Adipocyte (in vitro differentiated cells): ENCODE data around the gene DARS1.
"Not testable (repeated sequence)": the region's sequence is repeated elsewhere in the genome, so short reads cannot be mapped to it uniquely, and the experiment has no call there.

Source experiments
- DNase-seq: peaks from one replicate; pipeline ENCODE4 v3.0.0-alpha.2; 2015; ENCODE audit warnings: low read depth
- H3K27me3 ChIP-seq: replicated peaks from 2 replicates; pipeline ENCODE4 v1.7.0; 2013; ENCODE audit warnings: mild to moderate bottlenecking, low read length, moderate library complexity; ENCODE audit not compliant: control insufficient read depth, insufficient read depth
- H3K36me3 ChIP-seq: 2 replicates; pipeline ENCODE4 v1.7.0; 2013; ENCODE audit warnings: low read length, mild to moderate bottlenecking, moderate library complexity; ENCODE audit not compliant: control insufficient read depth, insufficient read depth, severe bottlenecking
- H3K4me1 ChIP-seq: 2 replicates; pipeline ENCODE4 v1.7.0; 2013; ENCODE audit warnings: mild to moderate bottlenecking, low read length, moderate library complexity; ENCODE audit not compliant: control insufficient read depth, insufficient read depth
- H3K4me3 ChIP-seq: 2 replicates; pipeline ENCODE4 v1.7.0; 2013; ENCODE audit warnings: mild to moderate bottlenecking, low read length, moderate library complexity
- H3K9ac ChIP-seq: 2 replicates; pipeline ENCODE4 v1.7.0; 2013; ENCODE audit warnings: mild to moderate bottlenecking, low read length, moderate library complexity
- H3K9me3 ChIP-seq: 2 replicates; pipeline ENCODE4 v1.7.0; 2013; ENCODE audit warnings: mild to moderate bottlenecking, low read length, moderate library complexity; ENCODE audit not compliant: control insufficient read depth

Gene DARS1

DNA sequence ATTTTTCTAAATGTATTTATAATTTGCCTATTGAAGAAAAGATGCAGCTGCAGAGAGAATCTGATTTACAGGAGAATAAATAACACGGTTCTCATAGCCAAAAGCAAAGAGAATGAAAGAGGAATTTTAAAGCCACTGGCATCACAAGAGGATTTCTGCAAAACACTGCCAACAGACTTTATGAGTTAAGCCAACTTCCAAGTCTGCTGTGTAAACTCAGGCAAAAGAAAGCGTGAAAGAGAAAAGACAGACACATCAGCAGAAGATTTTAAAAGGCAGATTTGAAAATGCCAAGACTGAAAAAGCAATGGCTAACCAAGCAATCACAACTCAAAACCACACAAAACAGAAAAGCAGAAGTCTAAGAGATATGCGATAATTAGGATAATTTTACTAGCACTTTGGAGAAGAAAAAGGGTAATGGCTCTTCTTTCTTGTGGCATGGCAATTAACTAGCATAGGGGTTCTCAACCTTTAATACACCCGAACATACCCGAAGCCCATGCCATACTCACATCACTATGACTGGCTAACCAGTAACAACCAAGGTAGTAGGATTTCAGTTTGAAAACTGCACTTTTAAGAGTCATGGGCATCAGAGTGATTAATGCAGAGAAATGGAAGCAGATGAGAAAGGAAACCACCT lies 4.9 kb downstream of the DARS1 start:
- Histone ChIP-seq H3K4me1 (peaks cover 12% of the 10 kb centered on the region), H3K36me3 (peaks cover 62% of the 10 kb centered on the region), H3K9me3 (no peaks in the 10 kb centered on the region), H3K9ac (no peak overlapping the region), H3K27me3 (no peaks in the 10 kb centered on the region), H3K4me3 (no peak overlapping the region)
- no peak for DNase-seq

GRCh38 chr2:135975702-135976101 lies 9.7 kb downstream of the DARS1 start:
- peaks cover 56% of the 10 kb centered on the region for H3K36me3 ChIP-seq
- no peak overlapping the region for H3K9ac ChIP-seq
- no peak overlapping the region for H3K4me3 ChIP-seq

GRCh38 chr2:135974036-135974435 lies 11.4 kb downstream of the DARS1 start:
- peaks cover 39% of the 10 kb centered on the region for H3K36me3 ChIP-seq
- no peaks in the 10 kb centered on the region for H3K27me3 ChIP-seq
- H3K9ac ChIP-seq = no peak overlapping the region
- no peak overlapping the region for H3K4me3 ChIP-seq
- peak; percentile 45 for DNase-seq
- H3K9me3 ChIP-seq = no peaks in the 10 kb centered on the region
- H3K4me1 ChIP-seq = no peaks in the 10 kb centered on the region

More at GRCh38 chr2:135975702-135976101, 9.7 kb downstream of the DARS1 start:
- Histone ChIP-seq H3K9me3 (no peaks in the 10 kb centered on the region), H3K27me3 (no peaks in the 10 kb centered on the region), H3K4me1 (no peaks in the 10 kb centered on the region)
- DNase-seq = no peak

DNA sequence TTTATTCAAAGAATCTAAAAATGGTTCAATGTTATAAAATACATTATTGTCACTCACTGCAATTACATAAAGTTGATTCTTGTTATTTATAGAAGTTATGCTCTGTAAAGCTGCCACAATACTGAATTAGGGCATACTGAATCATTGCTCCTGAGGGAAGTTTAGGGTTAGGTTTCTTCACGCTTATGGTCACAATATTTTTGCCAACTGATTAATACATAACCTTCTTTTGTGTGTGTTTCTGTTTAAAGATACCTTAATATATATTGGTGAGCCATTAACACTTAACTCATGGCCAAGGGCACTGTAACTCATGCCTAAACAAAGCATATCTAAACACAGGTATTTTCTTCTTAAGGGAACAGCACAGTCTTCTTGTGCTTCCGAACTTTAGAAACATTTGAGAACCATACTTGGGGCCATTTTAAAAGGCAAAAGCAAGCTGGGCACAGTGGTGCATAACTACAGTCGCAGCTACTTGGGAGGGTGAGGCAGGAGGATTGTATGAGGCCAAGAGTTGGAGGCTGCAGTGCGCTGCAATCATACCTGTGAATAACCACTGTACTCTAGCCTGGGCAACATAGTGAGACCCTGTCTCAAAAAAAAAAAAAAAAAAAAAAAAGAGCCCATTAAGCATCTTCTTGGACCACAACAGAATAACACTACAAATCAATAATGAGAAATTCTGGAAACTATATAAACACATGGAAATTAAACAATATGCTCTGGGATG lies 15.6 kb downstream of the DARS1 start:
- DNase-seq = no peak
- Histone ChIP-seq H3K9me3 (no peaks in the 10 kb centered on the region), H3K27me3 (no peaks in the 10 kb centered on the region), H3K4me3 (no peak overlapping the region), H3K36me3 (peaks cover 16% of the 10 kb centered on the region), H3K4me1 (no peaks in the 10 kb centered on the region), H3K9ac (no peak overlapping the region)

- Histone ChIP-seq H3K9ac (no peak overlapping the region), H3K4me1 (peaks cover 22% of the 10 kb centered on the region), H3K27me3 (no peaks in the 10 kb centered on the region), H3K9me3 (no peaks in the 10 kb centered on the region), H3K4me3 (no peak overlapping the region), H3K36me3 (peaks cover 7% of the 10 kb centered on the region)
- DNase-seq = no peak
Measured at GRCh38 chr2:135965756-135966155, 19.7 kb downstream of the DARS1 start.

DNA sequence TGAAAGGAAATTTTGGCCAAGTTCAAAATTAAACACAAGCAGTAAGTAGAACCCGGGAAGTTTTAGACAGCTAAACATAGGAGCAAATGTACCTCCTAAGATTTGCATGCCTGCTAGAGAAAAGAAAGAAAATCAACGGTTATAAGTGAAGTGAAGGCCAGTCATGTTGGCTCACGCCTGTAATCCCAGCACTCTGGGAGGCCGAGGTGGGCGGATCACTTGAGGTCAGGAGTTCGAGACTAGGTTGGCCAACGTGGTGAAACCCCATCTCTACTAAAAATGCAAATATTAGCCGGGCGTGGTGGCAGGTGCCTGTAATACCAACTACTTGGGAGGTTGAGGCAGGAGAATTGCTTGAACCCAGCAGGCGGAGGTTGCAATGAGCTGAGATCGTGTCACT lies 21.0 kb downstream of the DARS1 start:
- H3K9ac ChIP-seq, H3K27me3 ChIP-seq, DNase-seq, H3K4me3 ChIP-seq, H3K9me3 ChIP-seq: not testable (repeated sequence)
- H3K36me3 ChIP-seq = peaks cover 14% of the 10 kb centered on the region
- H3K4me1 ChIP-seq = peaks cover 25% of the 10 kb centered on the region

- peaks cover 15% of the 10 kb centered on the region for H3K36me3 ChIP-seq
- no peak for DNase-seq
- H3K9ac ChIP-seq = no peak overlapping the region
- H3K4me3 ChIP-seq = no peak overlapping the region
- no peaks in the 10 kb centered on the region for H3K9me3 ChIP-seq
- H3K4me1 ChIP-seq = peaks cover 25% of the 10 kb centered on the region
- no peaks in the 10 kb centered on the region for H3K27me3 ChIP-seq
Measured at GRCh38 chr2:135963841-135964240, 21.6 kb downstream of the DARS1 start.

DNA sequence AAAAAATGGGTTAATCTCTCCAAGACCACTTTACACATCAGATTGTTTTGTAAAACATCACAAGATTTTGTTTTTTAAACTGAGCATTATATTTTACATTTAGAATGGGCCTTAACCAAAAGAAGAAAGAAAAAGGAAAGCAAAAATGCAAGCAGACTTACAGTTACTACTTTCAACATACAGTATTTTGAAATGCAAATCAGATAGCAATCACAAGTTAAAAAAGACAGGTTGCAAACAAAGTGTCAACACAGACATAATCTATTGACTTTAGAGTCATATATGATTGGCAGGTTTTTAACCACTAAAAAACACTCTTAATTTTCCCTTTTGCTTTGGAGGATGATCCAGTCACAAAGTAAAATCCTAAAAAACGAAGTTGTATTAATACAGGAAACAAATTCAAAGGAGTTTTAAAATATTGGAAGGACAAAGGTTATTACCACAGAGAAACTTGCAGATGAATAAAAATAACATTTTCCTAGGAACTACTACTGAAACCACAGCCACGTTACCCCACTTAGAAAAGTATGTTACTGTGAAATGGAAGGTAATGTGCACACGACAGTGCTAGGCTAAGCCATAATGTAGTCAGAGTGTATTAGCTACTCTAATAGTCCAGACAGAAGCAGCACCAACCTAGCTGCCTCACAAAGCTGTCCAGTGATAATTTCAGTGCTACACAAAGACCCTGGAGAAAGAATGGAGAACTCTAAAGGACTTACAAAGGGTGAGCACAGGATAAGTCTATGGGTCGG lies 22.9 kb downstream of the DARS1 start:
- H3K36me3 ChIP-seq = peaks cover 11% of the 10 kb centered on the region
- no peak for DNase-seq
- no peaks in the 10 kb centered on the region for H3K9me3 ChIP-seq
- H3K4me3 ChIP-seq = no peak overlapping the region
- H3K27me3 ChIP-seq = no peaks in the 10 kb centered on the region
- peaks cover 25% of the 10 kb centered on the region for H3K4me1 ChIP-seq
- H3K9ac ChIP-seq = no peak overlapping the region

GRCh38 chr2:135960656-135961551 lies 24.5 kb downstream of the DARS1 start:
- Histone ChIP-seq H3K4me3 (peak overlapping the region; percentile 42), H3K27me3 (no peaks in the 10 kb centered on the region), H3K4me1 (peaks cover 25% of the 10 kb centered on the region), H3K9ac (peak overlapping the region; percentile 57), H3K9me3 (no peaks in the 10 kb centered on the region), H3K36me3 (peaks cover 13% of the 10 kb centered on the region)
- peak; percentile 41 for DNase-seq

- H3K9ac ChIP-seq = no peak overlapping the region
- peaks cover 25% of the 10 kb centered on the region for H3K4me1 ChIP-seq
- H3K36me3 ChIP-seq = peaks cover 17% of the 10 kb centered on the region
- DNase-seq = no peak
- H3K4me3 ChIP-seq = no peak overlapping the region
- no peaks in the 10 kb centered on the region for H3K27me3 ChIP-seq
- no peaks in the 10 kb centered on the region for H3K9me3 ChIP-seq
Measured at GRCh38 chr2:135960150-135960549, 25.3 kb downstream of the DARS1 start.
